Hepatocyte (in vitro differentiated cells): ENCODE measurements around the gene ITPR2. TPM values are rescaled to one million over a fixed set of nuclear protein-coding genes. Genes with fewer than 3 reads are reported as not detected.
"Not testable (repeated sequence)": the region's sequence is repeated elsewhere in the genome, so short reads cannot be mapped to it uniquely, and the experiment has no call there.

Experiments used
- DNase-seq: peaks from one replicate; pipeline ENCODE4 v3.0.0-alpha.2; 2016; ENCODE audit warnings: low spot score
- H2AFZ ChIP-seq: fragments of 200-600 bp; sonication (generic); 2 replicates; pipeline ENCODE4 v1.6.0; 2016; ENCODE audit warnings: antibody characterized with exemption, mild to moderate bottlenecking
- H3K27ac ChIP-seq: fragments of 200-600 bp; sonication (generic); 2 replicates; pipeline ENCODE4 v1.5.1; 2016; ENCODE audit warnings: mild to moderate bottlenecking
- H3K27me3 ChIP-seq: fragments of 200-600 bp; sonication (generic); 2 replicates; pipeline ENCODE4 v1.6.1; 2016
- H3K36me3 ChIP-seq: fragments of 200-600 bp; sonication (generic); replicated peaks from 2 replicates; pipeline ENCODE4 v1.5.1; 2016; ENCODE audit warnings: low read depth; ENCODE audit not compliant: insufficient read depth
- H3K4me1 ChIP-seq: fragments of 200-600 bp; sonication (generic); 2 replicates; pipeline ENCODE4 v1.5.1; 2016; ENCODE audit warnings: mild to moderate bottlenecking, moderate library complexity; ENCODE audit not compliant: insufficient read depth
- H3K4me2 ChIP-seq: fragments of 200-600 bp; sonication (generic); 2 replicates; pipeline ENCODE4 v1.6.0; 2016
- H3K4me3 ChIP-seq: fragments of 200-600 bp; sonication (generic); 2 replicates; pipeline ENCODE4 v1.5.1; 2016; ENCODE audit warnings: mild to moderate bottlenecking
- H3K79me2 ChIP-seq: fragments of 200-600 bp; sonication (generic); 2 replicates; pipeline ENCODE4 v1.6.0; 2017; ENCODE audit warnings: mild to moderate bottlenecking
- H3K9me2 ChIP-seq: fragments of 200-600 bp; sonication (generic); replicated peaks from 2 replicates; pipeline ENCODE4 v1.6.0; 2017; ENCODE audit warnings: mild to moderate bottlenecking; ENCODE audit not compliant: insufficient read depth
- H3K9me3 ChIP-seq: fragments of 200-600 bp; sonication (generic); 2 replicates; pipeline ENCODE4 v1.5.1; 2016; ENCODE audit warnings: low read depth, mild to moderate bottlenecking
- H4K20me1 ChIP-seq: fragments of 200-600 bp; sonication (generic); 2 replicates; pipeline ENCODE4 v1.6.0; 2016; ENCODE audit warnings: mild to moderate bottlenecking; ENCODE audit not compliant: insufficient read depth, poor library complexity, severe bottlenecking
- CTCF ChIP-seq: fragments of 200-600 bp; sonication (generic); IDR thresholded peaks from 2 replicates; pipeline ENCODE4 v1.5.1; 2016; ENCODE audit warnings: antibody characterized with exemption, mild to moderate bottlenecking; ENCODE audit not compliant: poor library complexity
- EZH2 ChIP-seq: fragments of 200-600 bp; sonication (generic); IDR thresholded peaks from 2 replicates; pipeline ENCODE4 v1.6.1; 2016; ENCODE audit warnings: antibody characterized with exemption, mild to moderate bottlenecking, borderline replicate concordance
- EZH2phosphoT487 ChIP-seq: fragments of 200-600 bp; sonication (generic); IDR thresholded peaks from one replicate; pipeline ENCODE4 v1.6.1; 2018; ENCODE audit warnings: antibody characterized with exemption, mild to moderate bottlenecking, low read depth, moderate library complexity; ENCODE audit not compliant: unreplicated experiment, severe bottlenecking
- WGBS: methylation state at CpG from one replicate; pipeline ENCODE4 v1.1.6; 2016; ENCODE audit warnings: low lambda C conversion rate; ENCODE audit errors: missing lambda C conversion rate; 5-methylcytosine and 5-hydroxymethylcytosine counted together
- polyA plus RNA-seq: library from polyadenylated mRNA; unstranded; fragments of >200 nt; fragmentation: Nextera tagmentation; extraction: Ambion mirVana; gene quantifications from 2 replicates; pipeline ENCODE4 v1.2.1, GENCODE V29; 2016
- total RNA-seq: library from RNA; depleted of rRNA; stranded (reverse); fragments of >200 nt; gene quantifications from 2 replicates; pipeline ENCODE4 v1.2.3, GENCODE V29; 2014

The ITPR2 gene
- total and polyA plus RNA-seq, 2 experiments from 2014 or later: 22.0 to 51.4 TPM

GRCh38 chr12:26777236-26777635, 55.8 kb downstream of the ITPR2 start:
- no peak for DNase-seq
- H4K20me1 ChIP-seq: no peaks in the 10 kb centered on the region
- no peak overlapping the region for H3K4me3 ChIP-seq
- H3K9me3 ChIP-seq: no peaks in the 10 kb centered on the region
- no peaks in the 10 kb centered on the region for H3K4me1 ChIP-seq
- H3K9me2 ChIP-seq: no peaks in the 10 kb centered on the region
- no peak overlapping the region for H3K27ac ChIP-seq
- no peak overlapping the region for H2AFZ ChIP-seq
- TF ChIP-seq CTCF (no peak), EZH2phosphoT487 (no peak), EZH2 (no peak)
- no peaks in the 10 kb centered on the region for H3K79me2 ChIP-seq
- no peaks in the 10 kb centered on the region for H3K27me3 ChIP-seq
- WGBS: 60% methylated on average over 3 of the region's 3 CpGs
- H3K4me2 ChIP-seq: no peak overlapping the region
- no peaks in the 10 kb centered on the region for H3K36me3 ChIP-seq

GRCh38 chr12:26775991-26776390, 57.0 kb downstream of the ITPR2 start:
- H3K79me2 ChIP-seq, DNase-seq, H3K9me3 ChIP-seq, H3K9me2 ChIP-seq, H3K27ac ChIP-seq, H3K4me3 ChIP-seq, H3K36me3 ChIP-seq, H3K27me3 ChIP-seq, H2AFZ ChIP-seq, H3K4me1 ChIP-seq, H4K20me1 ChIP-seq, H3K4me2 ChIP-seq: not testable (repeated sequence)
- WGBS: 66% methylated on average over 3 of the region's 3 CpGs

GRCh38 chr12:26773313-26774104, 59.5 kb downstream of the ITPR2 start:
- H3K9me3 ChIP-seq: no peaks in the 10 kb centered on the region
- no peaks in the 10 kb centered on the region for H4K20me1 ChIP-seq
- no peaks in the 10 kb centered on the region for H3K27me3 ChIP-seq
- no peak overlapping the region for H3K27ac ChIP-seq
- peaks cover 6% of the 10 kb centered on the region for H3K79me2 ChIP-seq
- H3K4me2 ChIP-seq: no peak overlapping the region
- no peak overlapping the region for H2AFZ ChIP-seq
- no peaks in the 10 kb centered on the region for H3K36me3 ChIP-seq
- no peak overlapping the region for H3K4me3 ChIP-seq
- H3K9me2 ChIP-seq: no peaks in the 10 kb centered on the region
- 93% methylated on average over 3 of the region's 3 CpGs for WGBS
- H3K4me1 ChIP-seq: peaks cover 5% of the 10 kb centered on the region
- DNase-seq: no peak
- TF ChIP-seq EZH2phosphoT487: no peak
- no peak for TF ChIP-seq EZH2
- no peak for TF ChIP-seq CTCF

DNA sequence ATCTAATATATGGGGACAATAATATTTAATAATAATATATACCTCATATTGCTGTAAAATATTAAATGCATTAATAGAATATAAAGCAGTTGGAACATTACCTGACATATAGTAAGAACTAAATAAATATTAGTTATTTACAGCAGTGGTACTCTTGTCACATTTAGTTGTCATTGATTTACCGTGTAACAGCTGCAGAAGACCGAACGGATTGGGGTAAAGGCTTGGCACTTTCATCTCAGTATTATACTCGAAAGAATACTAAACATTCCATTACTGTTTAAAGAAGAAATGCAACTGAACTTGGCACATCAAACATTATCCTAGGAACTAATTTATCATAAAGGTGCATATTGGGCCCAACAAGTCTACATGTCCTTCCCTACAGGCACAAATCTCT, 61.1 kb downstream of the ITPR2 start:
- Histone ChIP-seq H3K36me3 (no peaks in the 10 kb centered on the region), H3K4me2 (no peak overlapping the region), H3K79me2 (peaks cover 6% of the 10 kb centered on the region), H3K9me3 (no peaks in the 10 kb centered on the region), H4K20me1 (no peaks in the 10 kb centered on the region), H3K27ac (no peak overlapping the region), H3K4me1 (peaks cover 5% of the 10 kb centered on the region), H3K27me3 (no peaks in the 10 kb centered on the region), H3K9me2 (no peaks in the 10 kb centered on the region), H3K4me3 (no peak overlapping the region), H2AFZ (no peak overlapping the region)
- 98% methylated on average over 4 of the region's 4 CpGs for WGBS
- DNase-seq: no peak
- TF ChIP-seq EZH2 (no peak), CTCF (no peak), EZH2phosphoT487 (no peak)
